GM12864 (cell line): ENCODE data around the gene PRSS57.
"Not testable (repeated sequence)": the region's sequence is repeated elsewhere in the genome, so short reads cannot be mapped to it uniquely, and the experiment has no call there.

Experiments
- DNase-seq: peaks from one replicate; pipeline ENCODE4 v3.0.0-alpha.2; 2011; ENCODE audit warnings: low read depth
- H3K4me3 ChIP-seq: 2 replicates; pipeline ENCODE4 v1.5.1; 2011; ENCODE audit warnings: mild to moderate bottlenecking, low read depth, low read length, control low read depth
- TF ChIP-seq, protein P1 (sequence below): IDR thresholded peaks from 2 replicates; pipeline ENCODE4 v1.5.1; 2011; ENCODE audit warnings: low read depth, mild to moderate bottlenecking, moderate library complexity, low read length, control low read depth, inconsistent platforms; ENCODE audit errors: missing control alignments

The PRSS57 gene

DNA sequence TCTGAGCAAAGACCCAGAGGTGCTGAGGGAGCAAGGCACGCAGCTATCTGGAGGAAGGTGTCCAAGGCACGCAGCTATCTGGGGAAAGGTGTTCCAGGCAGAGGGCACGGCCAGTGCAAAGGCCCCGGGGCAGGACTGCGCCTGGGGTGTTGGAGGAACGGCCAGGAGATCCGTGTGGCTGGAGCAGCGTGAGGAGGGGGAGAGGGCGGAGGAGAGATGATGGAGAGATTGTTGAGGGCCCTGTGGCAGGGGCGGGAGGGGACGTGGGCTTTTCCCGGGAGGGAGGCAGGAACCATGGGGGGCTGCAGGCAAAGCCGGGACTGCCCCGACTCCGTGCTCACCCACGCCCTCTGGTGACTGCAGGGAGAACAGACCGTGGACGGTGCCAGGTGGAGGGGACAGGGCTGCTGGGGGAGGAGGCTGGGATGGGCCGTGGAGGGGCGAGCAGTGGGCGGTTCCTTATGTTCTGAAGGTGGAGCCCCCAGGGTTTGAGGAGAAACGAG, 42.4 kb upstream of the PRSS57 start:
- DNase-seq = no peak
- TF ChIP-seq, protein P1, sequence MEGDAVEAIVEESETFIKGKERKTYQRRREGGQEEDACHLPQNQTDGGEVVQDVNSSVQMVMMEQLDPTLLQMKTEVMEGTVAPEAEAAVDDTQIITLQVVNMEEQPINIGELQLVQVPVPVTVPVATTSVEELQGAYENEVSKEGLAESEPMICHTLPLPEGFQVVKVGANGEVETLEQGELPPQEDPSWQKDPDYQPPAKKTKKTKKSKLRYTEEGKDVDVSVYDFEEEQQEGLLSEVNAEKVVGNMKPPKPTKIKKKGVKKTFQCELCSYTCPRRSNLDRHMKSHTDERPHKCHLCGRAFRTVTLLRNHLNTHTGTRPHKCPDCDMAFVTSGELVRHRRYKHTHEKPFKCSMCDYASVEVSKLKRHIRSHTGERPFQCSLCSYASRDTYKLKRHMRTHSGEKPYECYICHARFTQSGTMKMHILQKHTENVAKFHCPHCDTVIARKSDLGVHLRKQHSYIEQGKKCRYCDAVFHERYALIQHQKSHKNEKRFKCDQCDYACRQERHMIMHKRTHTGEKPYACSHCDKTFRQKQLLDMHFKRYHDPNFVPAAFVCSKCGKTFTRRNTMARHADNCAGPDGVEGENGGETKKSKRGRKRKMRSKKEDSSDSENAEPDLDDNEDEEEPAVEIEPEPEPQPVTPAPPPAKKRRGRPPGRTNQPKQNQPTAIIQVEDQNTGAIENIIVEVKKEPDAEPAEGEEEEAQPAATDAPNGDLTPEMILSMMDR = peak; percentile 73
- no peak overlapping the region for H3K4me3 ChIP-seq

DNA sequence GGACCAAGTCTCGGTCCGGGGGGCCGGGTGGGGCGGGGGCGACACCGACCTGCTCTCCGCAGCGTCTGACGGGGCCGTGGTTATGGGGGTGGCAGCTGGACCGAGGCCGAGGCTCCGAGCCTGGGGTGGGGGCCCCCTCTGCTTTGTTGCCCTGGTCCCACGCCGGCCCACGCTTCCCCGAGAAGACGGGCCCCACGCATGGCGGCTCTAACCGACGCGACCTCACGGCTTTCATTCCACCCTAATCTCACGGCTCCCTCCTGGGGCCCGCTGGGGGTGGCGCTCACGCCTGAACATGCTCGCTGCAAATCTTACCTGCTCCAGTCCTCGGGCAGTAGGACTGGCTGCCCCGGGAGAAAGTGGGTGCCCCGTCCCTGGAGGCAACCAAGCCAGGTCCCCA, 40.9 kb upstream of the PRSS57 start:
- no peak overlapping the region for H3K4me3 ChIP-seq
- TF ChIP-seq, protein P1 = no peak

DNA sequence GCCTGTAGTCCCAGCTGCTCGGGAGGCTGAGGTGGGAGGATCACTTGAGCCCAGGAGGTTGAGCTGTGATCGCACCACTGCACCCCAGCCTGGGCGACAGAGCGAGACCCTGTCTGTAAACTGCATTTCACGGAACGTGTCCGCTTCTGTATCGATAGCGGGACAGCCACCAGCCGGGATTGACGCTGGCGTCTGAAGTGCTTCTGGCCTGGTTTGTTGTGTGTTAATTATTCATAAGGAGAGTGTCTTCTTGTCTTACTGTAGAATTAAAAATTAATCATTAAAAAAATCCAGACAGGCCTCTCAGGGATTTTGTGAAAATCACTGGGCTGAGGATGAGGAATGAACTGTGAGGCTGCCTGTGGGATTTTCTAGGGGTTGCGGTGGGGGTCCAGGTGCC, 39.5 kb upstream of the PRSS57 start:
- H3K4me3 ChIP-seq = no peak overlapping the region
- no peak for DNase-seq
- TF ChIP-seq, protein P1 = no peak

More for the DNA sequence above, 40.9 kb upstream of the PRSS57 start:
- no peak for DNase-seq

DNA sequence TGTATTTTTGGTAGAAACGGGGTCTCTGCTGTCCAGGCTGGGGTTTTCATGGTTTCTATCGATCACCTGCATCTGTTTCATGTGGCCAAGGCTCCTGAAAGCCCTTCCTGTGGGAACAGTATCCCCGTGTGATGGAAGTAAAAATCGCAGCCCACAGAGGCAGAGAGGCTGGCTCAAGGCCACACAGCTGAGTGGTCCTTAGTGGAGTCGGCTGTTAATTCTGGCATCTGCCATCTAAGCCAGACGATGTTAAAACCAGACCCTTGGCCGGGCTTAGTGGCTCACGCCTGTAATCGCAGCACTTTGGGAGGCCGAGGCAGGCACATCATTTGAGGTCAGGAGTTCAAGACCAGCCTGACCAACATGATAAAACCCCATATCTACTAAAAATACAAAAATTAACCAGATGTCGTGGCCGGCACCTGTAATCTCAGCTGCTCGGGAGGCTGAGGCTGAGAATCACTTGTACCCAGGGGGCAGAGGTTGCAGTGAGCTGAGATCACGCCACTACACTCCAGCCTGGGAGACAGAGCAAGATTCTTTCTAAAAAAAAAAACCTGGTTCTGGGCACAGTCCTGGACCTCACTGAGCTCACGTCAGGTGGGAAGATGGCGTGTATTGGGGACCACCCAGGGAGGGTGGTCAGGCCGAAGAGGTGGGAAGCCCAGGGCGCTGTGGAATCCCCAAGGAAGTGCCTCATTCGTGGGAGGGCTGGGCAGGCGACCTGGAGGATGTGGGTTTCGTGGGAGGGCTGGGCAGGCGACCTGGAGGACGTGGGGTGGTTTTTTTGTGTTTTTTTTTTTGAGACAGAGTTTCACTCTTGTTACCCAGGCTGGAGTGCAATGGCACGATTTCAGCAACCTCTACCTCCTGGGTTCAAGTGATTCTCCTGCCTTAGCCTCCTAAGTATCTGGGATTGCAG, 37.2 kb upstream of the PRSS57 start:
- TF ChIP-seq, protein P1 = no peak
- H3K4me3 ChIP-seq = no peak overlapping the region
- DNase-seq = no peak

DNA sequence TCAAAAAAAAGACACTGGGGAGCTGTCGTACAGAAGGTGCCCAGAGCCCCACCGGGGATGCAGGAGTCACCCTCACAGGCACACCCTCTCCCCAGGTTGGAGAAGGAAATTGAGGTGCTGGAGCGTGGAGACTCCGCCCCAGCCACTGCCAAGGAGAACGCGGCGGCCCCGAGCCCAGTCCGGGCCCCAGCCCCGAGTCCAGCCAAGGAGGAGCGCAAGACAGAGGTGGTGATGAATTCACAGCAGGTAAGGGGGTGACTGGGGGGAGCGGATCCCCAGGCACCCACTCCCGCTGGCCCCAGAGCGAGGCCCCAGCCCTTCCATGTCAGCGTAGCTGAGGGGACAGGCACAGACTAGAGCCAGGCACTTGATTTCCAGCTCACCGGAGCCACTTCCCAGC, 35.7 kb upstream of the PRSS57 start:
- no peak overlapping the region for H3K4me3 ChIP-seq
- DNase-seq = no peak
- TF ChIP-seq, protein P1 = no peak

DNA sequence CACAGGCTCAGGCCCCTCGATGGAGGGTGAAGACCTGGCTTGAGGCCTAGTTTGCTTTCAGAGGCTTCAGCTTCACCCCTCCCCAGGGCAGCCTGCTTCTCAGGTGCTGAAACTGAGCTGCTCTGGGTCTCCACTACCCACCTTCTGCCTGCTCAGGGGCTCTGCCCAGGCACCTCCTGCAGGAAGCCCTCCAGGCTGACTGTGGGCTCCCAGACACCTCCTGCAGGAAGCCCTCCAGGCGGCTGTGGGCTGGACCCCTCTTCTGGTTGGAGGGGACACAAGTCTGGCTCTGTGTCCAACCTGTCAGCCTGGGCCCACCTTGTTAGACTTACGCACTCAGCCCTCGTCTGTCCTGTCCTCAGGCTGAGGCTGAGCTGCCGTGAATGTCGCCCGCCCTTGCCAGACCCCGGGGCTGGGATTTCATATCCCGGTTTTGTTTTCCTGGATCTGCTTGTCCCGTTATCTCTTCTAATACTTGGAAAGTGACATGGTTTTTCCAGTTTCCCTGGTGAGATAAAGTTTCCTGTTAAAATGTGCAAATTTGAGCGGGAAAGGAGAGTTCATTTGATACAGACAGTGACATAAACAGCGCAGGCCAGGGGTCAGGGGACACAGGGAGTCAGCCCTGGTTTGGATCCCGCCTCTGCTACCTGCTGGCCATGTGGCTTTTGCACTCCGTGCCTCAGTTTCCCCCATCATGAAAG, 34.9 kb upstream of the PRSS57 start:
- DNase-seq = no peak
- no peak overlapping the region for H3K4me3 ChIP-seq
- TF ChIP-seq, protein P1 = no peak

DNA sequence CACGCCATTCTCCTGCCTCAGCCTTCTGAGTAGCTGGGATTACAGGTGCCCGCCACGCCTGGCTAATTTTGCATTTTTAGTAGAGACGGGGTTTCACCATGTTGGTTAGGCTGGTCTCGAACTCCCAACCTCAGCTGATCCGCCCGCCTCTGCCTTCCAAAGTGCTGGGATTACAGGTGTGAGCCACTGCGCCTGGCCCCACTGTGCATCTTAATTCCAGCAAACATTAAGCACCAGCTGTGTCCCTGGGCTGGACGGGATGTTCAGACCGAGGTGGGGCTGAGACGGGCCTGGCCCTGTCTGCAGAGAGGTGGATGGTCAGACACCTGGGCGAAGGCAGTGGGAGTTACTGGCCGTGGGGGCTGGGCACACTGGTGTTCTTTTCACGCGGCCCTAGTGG, 34.3 kb upstream of the PRSS57 start:
- not testable (repeated sequence) for DNase-seq

More for the DNA sequence above, 34.3 kb upstream of the PRSS57 start:
- H3K4me3 ChIP-seq = not testable (repeated sequence)
